IMR-90 (cell line): Measurements from ENCODE around the gene ZEB2. TPM values are rescaled to one million over a fixed set of nuclear protein-coding genes. Genes with fewer than 3 reads are reported as not detected.

ENCODE experiments used
- ATAC-seq: fragments of 200-7000 bp; cut with Tn5 transposase; 2 replicates; pipeline ENCODE4 v1.9.1; 2020; ENCODE audit warnings: low read depth, mild to moderate bottlenecking, moderate library complexity
- BruUV-seq: library from RNA; stranded (reverse); fragments of 400-500 nt; replicated peaks from 2 replicates; lab custom pipeline; 2021; lab: Mats Ljungman, UMichigan
- CTCF ChIA-PET: fragments of 300-600 bp; formaldehyde crosslinking; extraction: SDS; loops from one replicate; lab custom pipeline; 2021; ENCODE audit warnings: antibody characterized with exemption; lab: Yijun Ruan, JAX
- POLR2A ChIA-PET: fragments of 300-600 bp; sonication (Branson Sonifier 250); formaldehyde crosslinking; loops from one replicate; lab custom pipeline; 2022; ENCODE audit warnings: antibody characterized with exemption; ENCODE audit not compliant: unreplicated experiment; lab: Charles Lee
- DNase-seq: peaks from one replicate; pipeline ENCODE4 v3.0.0; 2013
- H2AFZ ChIP-seq: replicated peaks from 2 replicates; pipeline ENCODE3; 2013; ENCODE audit warnings: low read length, mild to moderate bottlenecking; ENCODE audit not compliant: poor library complexity
- H2AK5ac ChIP-seq: 2 replicates; pipeline ENCODE4 v1.6.1; 2013; ENCODE audit warnings: low read depth, low read length, inconsistent platforms
- H2AK9ac ChIP-seq: replicated peaks from 2 replicates; pipeline ENCODE3; 2013; ENCODE audit warnings: mild to moderate bottlenecking, low read depth, low read length, moderate library complexity; ENCODE audit not compliant: poor library complexity
- H2BK120ac ChIP-seq: 2 replicates; pipeline ENCODE4 v1.6.1; 2013; ENCODE audit warnings: low read depth, low read length, inconsistent platforms
- H2BK15ac ChIP-seq: 3 replicates; pipeline ENCODE4 v1.6.1; 2013; ENCODE audit warnings: low read depth, low read length, inconsistent platforms
- H2BK20ac ChIP-seq: 2 replicates; pipeline ENCODE4 v1.6.1; 2013; ENCODE audit warnings: low read depth, mild to moderate bottlenecking, inconsistent platforms, low read length, moderate library complexity
- H2BK5ac ChIP-seq: 2 replicates; pipeline ENCODE4 v1.6.1; 2013; ENCODE audit warnings: mild to moderate bottlenecking, low read depth, low read length, inconsistent platforms; ENCODE audit not compliant: poor library complexity, severe bottlenecking
- H3K14ac ChIP-seq: replicated peaks from 2 replicates; pipeline ENCODE4 v1.6.1; 2013; ENCODE audit warnings: low read depth, low read length, inconsistent platforms
- H3K18ac ChIP-seq: 2 replicates; pipeline ENCODE4 v1.6.1; 2013; ENCODE audit warnings: low read depth, low read length, control low read depth
- H3K23ac ChIP-seq: 2 replicates; pipeline ENCODE4 v1.6.1; 2013; ENCODE audit warnings: low read depth, low read length, inconsistent platforms
- H3K27ac ChIP-seq: 2 replicates; pipeline ENCODE4 v1.5.1; 2013; ENCODE audit warnings: mild to moderate bottlenecking, control low read depth, low read length; ENCODE audit not compliant: insufficient read depth
- H3K27me3 ChIP-seq: 2 replicates; pipeline ENCODE4 v1.6.1; 2013; ENCODE audit warnings: low read length; ENCODE audit not compliant: control insufficient read depth, insufficient read depth
- H3K36me3 ChIP-seq: 2 replicates; pipeline ENCODE4 v1.6.1; 2013; ENCODE audit warnings: low read length, mixed read lengths; ENCODE audit not compliant: control insufficient read depth, insufficient read depth
- H3K4ac ChIP-seq: 2 replicates; pipeline ENCODE4 v1.6.1; 2013; ENCODE audit warnings: low read depth, low read length, inconsistent platforms
- H3K4me1 ChIP-seq: 2 replicates; pipeline ENCODE4 v1.6.1; 2013; ENCODE audit warnings: low read length, mixed read lengths; ENCODE audit not compliant: control insufficient read depth, insufficient read depth
- H3K4me2 ChIP-seq: 2 replicates; pipeline ENCODE4 v1.6.1; 2013; ENCODE audit warnings: low read depth, mild to moderate bottlenecking, control low read depth, low read length, moderate library complexity
- H3K4me3 ChIP-seq: 2 replicates; pipeline ENCODE4 v1.5.1; 2013; ENCODE audit warnings: low read depth, mild to moderate bottlenecking, control low read depth, low read length, moderate library complexity; ENCODE audit not compliant: insufficient read depth
- H3K56ac ChIP-seq: 2 replicates; pipeline ENCODE4 v1.6.1; 2013; ENCODE audit warnings: low read length, inconsistent platforms; ENCODE audit not compliant: insufficient read depth; ENCODE audit errors: extremely low read depth
- H3K79me1 ChIP-seq, 2 experiments: 2 replicates each; pipeline ENCODE4 v1.6.1; 2013; ENCODE audit warnings: low read length in 2 of 2, inconsistent platforms in 1 of 2, low read depth in 1 of 2
- H3K9ac ChIP-seq: 2 replicates; pipeline ENCODE4 v1.6.1; 2013; ENCODE audit warnings: low read depth, low read length, control low read depth
- H3K9me1 ChIP-seq: 2 replicates; pipeline ENCODE4 v1.6.1; 2013; ENCODE audit warnings: low read length, inconsistent platforms; ENCODE audit not compliant: insufficient read depth
- H3K9me3 ChIP-seq: 2 replicates; pipeline ENCODE4 v1.6.1; 2013; ENCODE audit warnings: low read length; ENCODE audit not compliant: control insufficient read depth, insufficient read depth
- H4K20me1 ChIP-seq: 2 replicates; pipeline ENCODE4 v1.6.1; 2013; ENCODE audit warnings: low read length, inconsistent platforms; ENCODE audit not compliant: insufficient read depth
- H4K5ac ChIP-seq: 2 replicates; pipeline ENCODE4 v1.6.1; 2013; ENCODE audit warnings: mild to moderate bottlenecking, low read depth, low read length, control low read depth
- H4K8ac ChIP-seq, 2 experiments: 2 replicates each; pipeline ENCODE4 v1.6.1; 2013; ENCODE audit warnings: low read depth in 2 of 2, low read length in 2 of 2, control low read depth in 1 of 2, inconsistent platforms in 1 of 2
- H4K91ac ChIP-seq: 2 replicates; pipeline ENCODE4 v1.6.1; 2013; ENCODE audit warnings: low read depth, low read length, inconsistent platforms; ENCODE audit not compliant: insufficient read depth
- BHLHE40 ChIP-seq: fragments of 150-350 bp; IDR thresholded peaks from 2 replicates; pipeline ENCODE4 v1.6.1; 2016; ENCODE audit warnings: mild to moderate bottlenecking, low read depth, low read length
- CEBPB ChIP-seq: IDR thresholded peaks from 2 replicates; pipeline ENCODE4 v1.6.1; 2012; ENCODE audit warnings: low read depth, low read length, improper control_type of control experiment
- CHD1 ChIP-seq: IDR thresholded peaks from 2 replicates; pipeline ENCODE4 v1.6.1; 2012; ENCODE audit warnings: low read depth, low read length, improper control_type of control experiment
- CTCF ChIP-seq: conservative IDR thresholded peaks from 2 replicates; pipeline ENCODE4 v1.5.1; 2012; ENCODE audit warnings: mild to moderate bottlenecking, low read depth, low read length, improper control_type of control experiment
- FOS ChIP-seq: fragments of 150-350 bp; IDR thresholded peaks from 2 replicates; pipeline ENCODE4 v1.6.1; 2016; ENCODE audit warnings: low read depth, low read length
- MAFK ChIP-seq: IDR thresholded peaks from 2 replicates; pipeline ENCODE4 v1.6.1; 2012; ENCODE audit warnings: low read depth, low read length, improper control_type of control experiment
- NFE2L2 ChIP-seq: fragments of 150-350 bp; IDR thresholded peaks from 2 replicates; pipeline ENCODE4 v1.6.1; 2016; ENCODE audit warnings: low read depth, mild to moderate bottlenecking, low read length
- POLR2A ChIP-seq: IDR thresholded peaks from 2 replicates; pipeline ENCODE4 v1.6.1; 2012; ENCODE audit warnings: mild to moderate bottlenecking, low read depth, low read length
- RAD21 ChIP-seq: IDR thresholded peaks from 2 replicates; pipeline ENCODE4 v1.6.1; 2012; ENCODE audit warnings: low read length, improper control_type of control experiment
- RFX5 ChIP-seq: IDR thresholded peaks from 2 replicates; pipeline ENCODE4 v1.8.0; 2012; ENCODE audit warnings: low read depth, mild to moderate bottlenecking, low read length, moderate library complexity
- SMC3 ChIP-seq: fragments of 150-350 bp; IDR thresholded peaks from 2 replicates; pipeline ENCODE4 v1.6.1; 2016; ENCODE audit warnings: low read depth, mild to moderate bottlenecking, antibody characterized with exemption, low read length, moderate library complexity
- USF2 ChIP-seq: fragments of 150-350 bp; IDR thresholded peaks from 2 replicates; pipeline ENCODE4 v1.6.1; 2017; ENCODE audit warnings: mild to moderate bottlenecking, antibody characterized with exemption, low read length, low read depth
- WGBS, 2 experiments: methylation state at CpG; one replicate each; pipeline versions ENCODE4 v1.1.5 to v1.1.7; 2013; ENCODE audit warnings: missing lambda C conversion rate in 2 of 2; ENCODE audit not compliant: insufficient read length in 1 of 2; ENCODE audit errors: extremely low coverage in 2 of 2; 5-methylcytosine and 5-hydroxymethylcytosine counted together
- dilution Hi-C: fragments of 300-500 bp; cut with HindIII; formaldehyde crosslinking; loops from one replicate; pipeline ENCODE4 v1.14.3; 2018; ENCODE audit warnings: low sequenced_read_pairs; ENCODE audit not compliant: unreplicated experiment
- in situ Hi-C: fragments of 300-500 bp; cut with MboI; formaldehyde crosslinking; loops from 3 replicates; pipeline ENCODE4 v1.14.3; 2019; ENCODE audit warnings: low sequenced_read_pairs, inconsistent platforms, mixed read lengths
- intact Hi-C: fragments of 100-400 bp; cut with micrococcal nuclease; formaldehyde crosslinking; loops from 2 replicates; pipeline ENCODE4 v1.10.0; 2022
- polyA plus RNA-seq, 3 experiments: library from polyadenylated mRNA; depleted of rRNA; stranded (reverse); fragments of >200 nt; gene quantifications; 2 replicates each; pipeline ENCODE4 v1.2.3, GENCODE V29; 2012; ENCODE audit warnings: low replicate concordance in 1 of 3
- total RNA-seq: library from RNA; depleted of rRNA; stranded (reverse); fragments of >200 nt; gene quantifications from 2 replicates; pipeline ENCODE4 v1.2.3, GENCODE V29; 2012

The ZEB2 gene
- total and polyA plus RNA-seq, 2 of the 4 experiments (the other 2 are of a cell fraction): 22.4 to 50.9 TPM

- TF ChIP-seq RAD21 (no peak), BHLHE40 (no peak)
These were observed 3.1 kb upstream of the ZEB2 start (continued) for GRCh38 chr2:144522897-144523595.

GRCh38 chr2:144522176-144522896 lies 2.4 kb upstream of the ZEB2 start:
- H3K18ac ChIP-seq: no peak overlapping the region; the same call in 1 of the 2 replicates
- peak overlapping the region; percentile 56 to 76; a peak in 2 of 4 replicates for H4K8ac ChIP-seq
- no peaks in the 10 kb centered on the region for H3K9me1 ChIP-seq
- in situ Hi-C loops (loop anchor here (5.0 to 25.0 kb wide), 3 partner anchors 1010 to 1790 kb away; no protein-coding TSS in a partner anchor), dilution Hi-C loops (no loop called here), intact Hi-C loops (loop anchor here (5.0 to 10.0 kb wide), 9 partner anchors 75 to 2002 kb away; no protein-coding TSS in a partner anchor)
- CTCF ChIA-PET: interaction anchor here (1.0 kb wide), 1 partner anchor 421 kb away, joined by 3 read pairs; no protein-coding TSS in a partner anchor
- H4K5ac ChIP-seq: 0 out of 2 replicates have a peak overlapping the region, but pooled peaks have one; percentile 10
- peak overlapping the region; percentile 2; the same call in 1 of the 2 replicates for H3K27ac ChIP-seq
- H3K4me2 ChIP-seq: peak overlapping the region; percentile 99
- H3K4me3 ChIP-seq: no peak overlapping the region
- peaks cover 4 to 9% of the 10 kb centered on the region in 2 experiments; a peak in 3 of 4 replicates for H3K79me1 ChIP-seq
- BruUV-seq: no TSS peak
- H2AFZ ChIP-seq: peak overlapping the region; percentile 89
- H2BK20ac ChIP-seq: peak overlapping the region; percentile 64
- H3K9me3 ChIP-seq: no peaks in the 10 kb centered on the region
- peaks cover 4% of the 10 kb centered on the region; the same call in 1 of the 2 replicates for H3K4me1 ChIP-seq
- peak overlapping the region; percentile 55; the same call in 1 of the 2 replicates for H2BK120ac ChIP-seq
- POLR2A ChIA-PET: no interaction called here
- H3K23ac ChIP-seq: peak overlapping the region; percentile 86
- H3K36me3 ChIP-seq: no peaks in the 10 kb centered on the region
- peak overlapping the region; percentile 11; the same call in 1 of the 2 replicates for H3K9ac ChIP-seq
- H3K14ac ChIP-seq: 0 out of 2 replicates have a peak overlapping the region, but pooled peaks have one; percentile 50
- H2AK5ac ChIP-seq: peak overlapping the region; percentile 30
- H2BK15ac ChIP-seq: peak overlapping the region; percentile 48; the same call in 1 of the 3 replicates
- H3K4ac ChIP-seq: peak overlapping the region; percentile 28
- no CpG with 5 or more reads among the region's 8 CpGs for WGBS, 2 experiments
- DNase-seq (no peak), ATAC-seq (no peak)
- H2AK9ac ChIP-seq: peak overlapping the region; percentile 56
- H4K20me1 ChIP-seq: no peaks in the 10 kb centered on the region
- no peaks in the 10 kb centered on the region for H3K27me3 ChIP-seq
- 0 out of 2 replicates have a peak overlapping the region, but pooled peaks have one; percentile 21 for H4K91ac ChIP-seq
- no peak overlapping the region for H3K56ac ChIP-seq
- H2BK5ac ChIP-seq: no peak overlapping the region
- TF ChIP-seq SMC3: no peak
- no peak for TF ChIP-seq POLR2A
- TF ChIP-seq RAD21: no peak
- TF ChIP-seq FOS: no peak
- no peak for TF ChIP-seq NFE2L2
- TF ChIP-seq USF2: no peak
- TF ChIP-seq CTCF: no peak
- no peak for TF ChIP-seq CHD1
- no peak for TF ChIP-seq RFX5
- no peak for TF ChIP-seq CEBPB
- no peak for TF ChIP-seq MAFK
